Activated CD8-positive, alpha-beta memory T cell treated with anti-CD3 and anti-CD28 coated beads for 36 hours (primary cell): ENCODE data around the gene PPARGC1A. TPM values are rescaled to one million over a fixed set of nuclear protein-coding genes. Genes with fewer than 3 reads are reported as not detected.

Source experiments
- CTCF ChIA-PET: fragments of 350-600 bp; sonication (Branson Sonifier 250); formaldehyde crosslinking; loops from one replicate; lab custom pipeline; 2021; ENCODE audit warnings: antibody characterized with exemption; lab: Charles Lee
- POLR2A ChIA-PET: fragments of 350-600 bp; sonication (Branson Sonifier 250); formaldehyde crosslinking; loops from one replicate; lab custom pipeline; 2021; ENCODE audit warnings: antibody characterized with exemption; lab: Charles Lee
- total RNA-seq, 2 experiments: library from RNA; stranded (reverse); gene quantifications; one replicate each; pipeline ENCODE4 v1.2.3, GENCODE V29; 2021

PPARGC1A gene
- total RNA-seq, 2 experiments from 2014 or later: not detected

GRCh38 chr4:23745377-23745776 lies 144.5 kb downstream of the PPARGC1A start:
- CTCF ChIA-PET: no interaction called here
- POLR2A ChIA-PET: no interaction called here
